PC-3 (cell line): ENCODE measurements around the gene DNAH1. TPM values are rescaled to one million over a fixed set of nuclear protein-coding genes. Genes with fewer than 3 reads are reported as not detected.

Experiments used
- ATAC-seq: fragments of 200-7000 bp; cut with Tn5 transposase; 2 replicates; pipeline ENCODE4 v1.9.1; 2020; ENCODE audit warnings: mild to moderate bottlenecking, moderate library complexity
- BruUV-seq: library from RNA; stranded (reverse); fragments of 400-500 nt; replicated peaks from 2 replicates; lab custom pipeline; 2021; lab: Mats Ljungman, UMichigan
- CTCF ChIA-PET: fragments of 300-600 bp; sonication (Branson Sonifier 250); formaldehyde crosslinking; loops from one replicate; lab custom pipeline; 2022; ENCODE audit warnings: antibody characterized with exemption; lab: Charles Lee
- POLR2A ChIA-PET: fragments of 300-600 bp; sonication (Branson Sonifier 250); formaldehyde crosslinking; loops from one replicate; lab custom pipeline; 2022; ENCODE audit warnings: antibody characterized with exemption; ENCODE audit not compliant: unreplicated experiment; lab: Charles Lee
- DNase-seq: peaks from one replicate; pipeline ENCODE4 v3.0.0-alpha.2; 2015
- H2AFZ ChIP-seq: fragments of 300-600 bp; sonication (generic); 2 replicates; pipeline ENCODE4 v1.6.0; 2016; ENCODE audit warnings: antibody characterized with exemption, low read length
- H3F3A ChIP-seq: fragments of 300-600 bp; sonication (generic); one replicate; pipeline ENCODE4 v1.6.0; 2017; ENCODE audit warnings: antibody characterized with exemption, low read length, control low read depth, mild to moderate bottlenecking; ENCODE audit not compliant: unreplicated experiment
- H3K27ac ChIP-seq: fragments of 300-600 bp; sonication (generic); 2 replicates; pipeline ENCODE4 v1.5.1; 2016; ENCODE audit warnings: mild to moderate bottlenecking, low read length
- H3K27me3 ChIP-seq: fragments of 300-600 bp; sonication (generic); 2 replicates; pipeline ENCODE4 v1.6.1; 2016; ENCODE audit warnings: low read length, mixed read lengths
- H3K36me3 ChIP-seq: fragments of 300-600 bp; sonication (generic); 2 replicates; pipeline ENCODE4 v1.6.1; 2016; ENCODE audit warnings: low read depth, mixed run types, low read length, mixed read lengths
- H3K4me1 ChIP-seq: fragments of 300-600 bp; sonication (generic); 2 replicates; pipeline ENCODE4 v1.5.1; 2016; ENCODE audit warnings: low read length; ENCODE audit not compliant: insufficient read depth
- H3K4me2 ChIP-seq: fragments of 300-600 bp; sonication (generic); 2 replicates; pipeline ENCODE4 v1.6.0; 2016; ENCODE audit warnings: low read length
- H3K4me3 ChIP-seq: fragments of 300-600 bp; sonication (generic); 2 replicates; pipeline ENCODE4 v1.5.1; 2016; ENCODE audit warnings: mild to moderate bottlenecking, low read length, mixed read lengths
- H3K79me2 ChIP-seq: fragments of 300-600 bp; sonication (generic); 2 replicates; pipeline ENCODE4 v1.6.1; 2017; ENCODE audit warnings: low read length, mixed read lengths
- H3K9ac ChIP-seq: fragments of 300-600 bp; sonication (generic); 2 replicates; pipeline ENCODE4 v1.6.0; 2016; ENCODE audit warnings: mild to moderate bottlenecking, low read length
- H3K9me2 ChIP-seq: fragments of 300-600 bp; sonication (generic); replicated peaks from 2 replicates; pipeline ENCODE4 v1.6.1; 2016; ENCODE audit warnings: mixed run types, low read length, mixed read lengths
- H3K9me3 ChIP-seq: fragments of 300-600 bp; sonication (generic); 2 replicates; pipeline ENCODE4 v1.6.1; 2016; ENCODE audit warnings: low read length, mixed read lengths
- H4K20me1 ChIP-seq: fragments of 300-600 bp; sonication (generic); 2 replicates; pipeline ENCODE4 v1.6.1; 2016; ENCODE audit warnings: low read length, mixed read lengths
- EZH2 ChIP-seq: fragments of 300-600 bp; sonication (generic); IDR thresholded peaks from one replicate; pipeline ENCODE4 v1.6.1; 2017; ENCODE audit warnings: antibody characterized with exemption, mild to moderate bottlenecking, low read length; ENCODE audit not compliant: unreplicated experiment
- EZH2phosphoT487 ChIP-seq: fragments of 300-600 bp; sonication (generic); IDR thresholded peaks from 2 replicates; pipeline ENCODE4 v1.6.1; 2018; ENCODE audit warnings: mild to moderate bottlenecking, antibody characterized with exemption, low read length, borderline replicate concordance
- intact Hi-C: fragments of 100-400 bp; cut with micrococcal nuclease; formaldehyde crosslinking; loops from 2 replicates; pipeline ENCODE4 v1.9.0; 2023
- total RNA-seq: library from RNA; depleted of rRNA; stranded (reverse); fragments of >200 nt; gene quantifications from 2 replicates; pipeline ENCODE4 v1.2.3, GENCODE V29; 2014
- TF ChIP-seq, protein P1 (sequence below): fragments of 300-600 bp; sonication (generic); conservative IDR thresholded peaks from 2 replicates; pipeline ENCODE4 v1.5.1; 2017; ENCODE audit warnings: antibody characterized with exemption, low read depth, mild to moderate bottlenecking, low read length

DNAH1 gene
- total RNA-seq, 1 experiment from 2014 or later, result 2.2 TPM

DNA sequence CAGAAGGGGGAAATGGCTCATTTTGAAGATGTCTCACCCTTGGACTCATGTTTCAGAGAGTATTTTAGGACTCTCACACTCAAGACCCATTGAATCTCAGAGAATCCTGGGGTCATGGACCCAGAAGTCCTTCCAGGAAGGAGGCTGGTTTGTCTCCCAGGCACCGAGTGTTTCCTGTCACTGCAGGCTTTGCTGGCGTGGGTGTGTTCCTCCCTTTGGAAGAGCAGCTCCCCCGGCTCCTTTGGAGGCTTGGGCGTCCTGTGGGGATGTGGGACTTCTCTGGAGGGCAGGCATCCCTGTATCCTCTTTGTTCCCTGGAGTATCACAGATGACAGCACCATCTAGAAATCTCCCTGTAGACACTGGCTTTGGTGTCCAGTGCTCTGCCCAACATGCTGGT is 40.0 kb downstream of the DNAH1 start:
- no peak for DNase-seq
- no peak overlapping the region for H3K4me2 ChIP-seq
- H3K27ac ChIP-seq, result no peak overlapping the region
- TF ChIP-seq EZH2phosphoT487 (no peak), EZH2 (no peak)
- TF ChIP-seq, protein P1, sequence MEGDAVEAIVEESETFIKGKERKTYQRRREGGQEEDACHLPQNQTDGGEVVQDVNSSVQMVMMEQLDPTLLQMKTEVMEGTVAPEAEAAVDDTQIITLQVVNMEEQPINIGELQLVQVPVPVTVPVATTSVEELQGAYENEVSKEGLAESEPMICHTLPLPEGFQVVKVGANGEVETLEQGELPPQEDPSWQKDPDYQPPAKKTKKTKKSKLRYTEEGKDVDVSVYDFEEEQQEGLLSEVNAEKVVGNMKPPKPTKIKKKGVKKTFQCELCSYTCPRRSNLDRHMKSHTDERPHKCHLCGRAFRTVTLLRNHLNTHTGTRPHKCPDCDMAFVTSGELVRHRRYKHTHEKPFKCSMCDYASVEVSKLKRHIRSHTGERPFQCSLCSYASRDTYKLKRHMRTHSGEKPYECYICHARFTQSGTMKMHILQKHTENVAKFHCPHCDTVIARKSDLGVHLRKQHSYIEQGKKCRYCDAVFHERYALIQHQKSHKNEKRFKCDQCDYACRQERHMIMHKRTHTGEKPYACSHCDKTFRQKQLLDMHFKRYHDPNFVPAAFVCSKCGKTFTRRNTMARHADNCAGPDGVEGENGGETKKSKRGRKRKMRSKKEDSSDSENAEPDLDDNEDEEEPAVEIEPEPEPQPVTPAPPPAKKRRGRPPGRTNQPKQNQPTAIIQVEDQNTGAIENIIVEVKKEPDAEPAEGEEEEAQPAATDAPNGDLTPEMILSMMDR, result no peak
- no peaks in the 10 kb centered on the region for H3K9me3 ChIP-seq
- intact Hi-C loops, result no loop called here
- H3K9ac ChIP-seq, result no peak overlapping the region
- no TSS peak for BruUV-seq
- H2AFZ ChIP-seq, result no peak overlapping the region
- ChIA-PET CTCF (no interaction called here), POLR2A (no interaction called here)
- no peak for ATAC-seq
- no peaks in the 10 kb centered on the region for H3K27me3 ChIP-seq
- no peaks in the 10 kb centered on the region for H3K36me3 ChIP-seq
- H4K20me1 ChIP-seq, result no peaks in the 10 kb centered on the region
- no peaks in the 10 kb centered on the region for H3K9me2 ChIP-seq
- no peaks in the 10 kb centered on the region for H3K79me2 ChIP-seq
- H3K4me1 ChIP-seq, result no peaks in the 10 kb centered on the region
- H3K4me3 ChIP-seq, result no peak overlapping the region
- H3F3A ChIP-seq, result no peaks in the 10 kb centered on the region

DNA sequence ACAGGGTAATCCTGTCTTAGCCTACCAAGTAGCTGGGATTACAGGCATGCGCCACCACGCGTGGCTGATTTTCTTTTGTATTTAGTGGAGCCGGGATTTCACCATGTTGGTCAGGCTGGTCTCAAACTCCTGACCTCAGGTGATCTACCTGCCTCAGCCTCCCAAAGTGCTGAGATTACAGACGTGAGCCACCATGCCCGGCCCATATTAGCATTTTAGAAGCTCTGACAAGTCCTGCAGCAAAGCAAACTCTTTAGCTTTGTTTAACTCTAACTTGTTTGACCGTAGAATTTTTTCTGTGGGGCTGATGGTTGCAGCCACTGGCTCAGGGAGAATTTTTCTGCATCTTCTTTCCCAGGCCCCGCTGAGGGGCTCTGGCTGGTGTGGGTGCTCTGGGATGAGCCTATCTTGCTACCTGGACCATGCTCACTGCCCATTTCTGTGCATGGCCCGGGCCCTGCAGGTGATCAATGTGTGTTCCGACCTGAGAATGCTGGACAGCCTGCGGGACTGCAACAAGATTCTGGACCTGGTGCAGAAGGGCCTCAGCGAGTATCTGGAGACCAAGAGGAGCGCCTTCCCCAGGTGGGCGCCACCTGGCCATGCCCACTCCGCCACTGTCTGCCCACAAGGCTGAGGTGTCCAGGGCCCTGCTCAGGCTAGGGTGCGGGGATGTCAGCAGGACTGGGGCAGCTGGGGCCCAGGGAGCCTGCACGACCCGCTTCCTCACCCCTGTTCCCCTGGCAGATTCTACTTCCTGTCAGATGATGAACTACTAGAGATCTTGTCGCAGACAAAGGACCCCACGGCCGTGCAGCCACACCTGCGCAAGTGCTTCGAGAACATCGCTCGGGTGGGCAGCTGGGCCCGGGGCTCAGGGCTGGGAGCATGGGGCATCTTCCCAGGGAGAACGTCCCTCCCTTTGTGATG is 41.3 kb downstream of the DNAH1 start:
- Histone ChIP-seq H4K20me1 (no peaks in the 10 kb centered on the region), H2AFZ (no peak overlapping the region), H3K4me1 (no peaks in the 10 kb centered on the region), H3K27ac (no peak overlapping the region), H3K79me2 (no peaks in the 10 kb centered on the region), H3K4me2 (no peak overlapping the region), H3F3A (no peaks in the 10 kb centered on the region), H3K9ac (no peak overlapping the region), H3K4me3 (no peak overlapping the region), H3K27me3 (no peaks in the 10 kb centered on the region), H3K36me3 (no peaks in the 10 kb centered on the region), H3K9me3 (no peaks in the 10 kb centered on the region), H3K9me2 (no peaks in the 10 kb centered on the region)
- ChIA-PET POLR2A (no interaction called here), CTCF (interaction anchor here (0.7 kb wide), 1 partner anchor 18 kb away, joined by 5 read pairs; no protein-coding TSS in a partner anchor)
- DNase-seq, result no peak
- no TSS peak for BruUV-seq
- TF ChIP-seq EZH2 (no peak), EZH2phosphoT487 (no peak)
- TF ChIP-seq, protein P1, result no peak
- intact Hi-C loops, result no loop called here
- no peak for ATAC-seq

DNA sequence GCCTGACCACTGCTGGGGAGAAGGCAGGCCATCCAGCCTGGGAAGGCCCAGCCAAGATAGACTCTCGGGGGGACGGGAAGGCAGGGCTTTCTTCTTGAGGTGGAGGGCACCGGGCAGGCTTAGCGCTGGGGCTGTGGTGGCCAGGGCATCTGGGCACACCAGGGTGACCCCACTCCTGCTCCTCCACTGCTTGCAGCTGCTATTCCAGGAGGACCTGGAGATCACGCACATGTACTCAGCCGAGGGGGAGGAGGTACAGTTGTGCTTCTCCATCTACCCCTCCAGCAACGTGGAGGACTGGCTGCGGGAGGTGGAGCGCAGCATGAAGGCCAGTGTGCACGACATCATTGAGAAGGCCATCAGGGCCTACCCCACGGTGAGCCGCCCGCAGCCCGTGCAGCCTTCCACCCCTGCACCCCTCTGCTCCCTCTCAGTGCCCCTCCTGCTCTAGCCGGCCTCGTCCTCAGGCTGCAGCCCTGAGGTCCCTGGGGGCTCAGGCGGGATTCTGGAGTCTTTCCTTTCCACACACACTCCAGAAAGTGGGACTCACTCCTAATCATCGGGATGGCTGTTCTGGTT is 42.3 kb downstream of the DNAH1 start:
- Histone ChIP-seq H3K27me3 (no peaks in the 10 kb centered on the region), H3K79me2 (no peaks in the 10 kb centered on the region), H3K27ac (no peak overlapping the region), H3K9me2 (no peaks in the 10 kb centered on the region), H3K4me3 (no peak overlapping the region), H3K4me2 (no peak overlapping the region), H3K4me1 (no peaks in the 10 kb centered on the region), H3F3A (no peaks in the 10 kb centered on the region), H2AFZ (no peak overlapping the region), H3K36me3 (no peaks in the 10 kb centered on the region), H4K20me1 (no peaks in the 10 kb centered on the region), H3K9me3 (no peaks in the 10 kb centered on the region), H3K9ac (no peak overlapping the region)
- no peak for ATAC-seq
- BruUV-seq, result no TSS peak
- DNase-seq, result no peak
- POLR2A ChIA-PET, result no interaction called here
- CTCF ChIA-PET, result no interaction called here
- TF ChIP-seq, protein P1, result no peak
- no peak for TF ChIP-seq EZH2phosphoT487
- TF ChIP-seq EZH2, result no peak
- intact Hi-C loops, result no loop called here
